Brain microvascular endothelial cell (primary cell): ENCODE measurements around the gene RAB6D.
"Not testable (repeated sequence)": the region's sequence is repeated elsewhere in the genome, so short reads cannot be mapped to it uniquely, and the experiment has no call there.

ENCODE experiments used
- DNase-seq: peaks from one replicate; pipeline ENCODE4 v3.0.0-alpha.2; 2020
- H3K27ac ChIP-seq: fragments of 250-450 bp; sonication (Bioruptor Pico); 2 replicates; pipeline ENCODE4 v1.5.1; 2020; ENCODE audit warnings: mild to moderate bottlenecking, moderate library complexity
- H3K27me3 ChIP-seq: fragments of 250-450 bp; sonication (Bioruptor Pico); replicated peaks from 2 replicates; pipeline ENCODE4 v1.5.1; 2020; ENCODE audit warnings: mild to moderate bottlenecking
- H3K36me3 ChIP-seq: fragments of 250-450 bp; sonication (Bioruptor Pico); replicated peaks from 2 replicates; pipeline ENCODE4 v1.5.1; 2020; ENCODE audit warnings: mild to moderate bottlenecking
- H3K4me3 ChIP-seq: 2 replicates; pipeline ENCODE4 v1.5.1; 2011; ENCODE audit warnings: low read depth, mild to moderate bottlenecking, control low read depth, low read length, moderate library complexity
- CTCF ChIP-seq: IDR thresholded peaks from 2 replicates; pipeline ENCODE4 v1.5.1; 2011; ENCODE audit warnings: low read depth, mild to moderate bottlenecking, moderate library complexity, low read length, control low read depth, inconsistent platforms; ENCODE audit errors: missing control alignments
- in situ Hi-C: cut with HindIII; loops from 2 replicates; pipeline ENCODE4 v1.10.0; 2017; ENCODE audit warnings: low sequenced_read_pairs, low pct_ligation_motif_present

The RAB6D gene

DNA sequence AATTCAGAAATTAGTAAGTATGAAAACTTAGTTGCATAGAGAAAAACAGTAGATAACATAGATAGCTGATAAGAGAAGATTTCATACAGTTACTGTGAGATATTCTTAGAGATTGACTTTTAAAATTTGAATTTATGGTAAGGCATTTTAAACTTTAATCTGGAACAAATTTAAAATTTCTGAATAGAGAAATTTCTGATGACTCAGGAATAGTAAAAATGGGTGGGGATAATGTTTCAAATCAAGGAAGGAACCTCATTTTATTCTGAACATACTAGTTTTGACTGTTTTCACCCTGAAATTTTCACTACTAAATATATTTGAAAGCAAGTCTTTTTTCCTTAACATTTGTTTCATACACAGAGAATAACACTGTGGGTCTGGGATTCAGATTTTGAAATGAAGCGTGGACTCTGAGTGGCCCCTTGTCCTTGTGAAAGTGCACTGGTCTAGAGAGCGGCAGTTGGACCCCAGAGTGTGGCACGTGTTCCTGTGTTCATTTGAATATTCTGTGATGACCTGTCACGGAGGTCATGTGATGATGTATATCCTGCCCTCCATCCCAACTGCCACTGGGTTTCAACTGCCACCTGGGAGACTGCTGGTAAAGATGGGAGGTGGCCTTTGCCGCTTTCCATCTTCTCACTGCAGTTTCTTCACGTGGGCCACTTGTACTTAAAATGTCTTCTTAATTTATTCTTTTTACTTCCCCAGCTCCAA, 38.5 kb upstream of the RAB6D start:
- no peak for TF ChIP-seq CTCF
- Histone ChIP-seq H3K36me3 (no peaks in the 10 kb centered on the region), H3K27me3 (peaks cover 3% of the 10 kb centered on the region), H3K27ac (no peak overlapping the region), H3K4me3 (no peak overlapping the region)
- DNase-seq: no peak
- in situ Hi-C loops: no loop called here

GRCh38 chr2:131400849-131401248, 36.9 kb upstream of the RAB6D start:
- no peak for TF ChIP-seq CTCF
- no peak for DNase-seq
- H3K27me3 ChIP-seq: no peaks in the 10 kb centered on the region
- H3K27ac ChIP-seq: no peak overlapping the region
- no peaks in the 10 kb centered on the region for H3K36me3 ChIP-seq
- no peak overlapping the region for H3K4me3 ChIP-seq
- in situ Hi-C loops: no loop called here

DNA sequence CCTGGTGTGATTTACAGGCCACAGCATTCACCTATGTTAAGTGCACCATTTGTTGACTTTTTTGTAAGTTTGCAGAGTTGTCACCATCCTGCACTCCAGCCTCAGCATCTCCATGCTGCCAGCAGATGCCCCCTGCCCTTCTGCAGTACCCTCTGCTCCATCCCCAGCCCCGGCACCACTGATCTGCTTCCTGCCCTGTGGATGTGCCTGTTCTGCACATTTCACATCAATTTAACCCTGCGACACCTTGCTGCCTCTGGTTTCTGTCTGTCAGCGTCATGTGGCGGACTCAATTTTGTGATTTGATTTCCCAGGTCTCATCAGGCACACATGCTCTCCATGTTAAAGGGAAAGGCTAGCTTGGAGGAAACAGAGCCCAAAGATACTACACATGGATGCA, 36.5 kb upstream of the RAB6D start:
- H3K27ac ChIP-seq, H3K36me3 ChIP-seq, H3K27me3 ChIP-seq, in situ Hi-C loops, DNase-seq, H3K4me3 ChIP-seq: not testable (repeated sequence)

DNA sequence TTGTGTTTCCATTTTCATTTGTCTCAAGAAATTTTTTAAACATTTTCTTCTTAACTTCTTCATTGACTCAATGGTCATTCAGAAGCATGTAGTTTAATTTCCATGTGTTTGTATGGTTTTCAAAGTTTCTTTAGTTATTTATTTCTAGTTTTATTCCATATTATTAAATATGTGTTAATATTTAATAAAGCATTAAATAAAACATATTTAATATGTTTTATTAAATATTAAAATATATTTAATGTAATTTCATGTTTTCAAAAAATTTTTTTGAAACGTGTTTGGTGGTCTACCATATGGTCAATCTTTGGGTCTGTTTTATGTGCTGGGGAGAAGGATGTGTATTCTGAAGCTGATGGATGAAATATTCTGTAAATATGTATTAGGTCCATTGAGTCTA, 32.2 kb upstream of the RAB6D start:
- H3K36me3 ChIP-seq, DNase-seq, in situ Hi-C loops, H3K4me3 ChIP-seq, H3K27me3 ChIP-seq, H3K27ac ChIP-seq: not testable (repeated sequence)

GRCh38 chr2:131395024-131395645, 31.2 kb upstream of the RAB6D start:
- in situ Hi-C loops, H3K27me3 ChIP-seq, H3K27ac ChIP-seq, H3K36me3 ChIP-seq: not testable (repeated sequence)
- peak overlapping the region; percentile 12 for H3K4me3 ChIP-seq
- DNase-seq: peak; percentile 6

DNA sequence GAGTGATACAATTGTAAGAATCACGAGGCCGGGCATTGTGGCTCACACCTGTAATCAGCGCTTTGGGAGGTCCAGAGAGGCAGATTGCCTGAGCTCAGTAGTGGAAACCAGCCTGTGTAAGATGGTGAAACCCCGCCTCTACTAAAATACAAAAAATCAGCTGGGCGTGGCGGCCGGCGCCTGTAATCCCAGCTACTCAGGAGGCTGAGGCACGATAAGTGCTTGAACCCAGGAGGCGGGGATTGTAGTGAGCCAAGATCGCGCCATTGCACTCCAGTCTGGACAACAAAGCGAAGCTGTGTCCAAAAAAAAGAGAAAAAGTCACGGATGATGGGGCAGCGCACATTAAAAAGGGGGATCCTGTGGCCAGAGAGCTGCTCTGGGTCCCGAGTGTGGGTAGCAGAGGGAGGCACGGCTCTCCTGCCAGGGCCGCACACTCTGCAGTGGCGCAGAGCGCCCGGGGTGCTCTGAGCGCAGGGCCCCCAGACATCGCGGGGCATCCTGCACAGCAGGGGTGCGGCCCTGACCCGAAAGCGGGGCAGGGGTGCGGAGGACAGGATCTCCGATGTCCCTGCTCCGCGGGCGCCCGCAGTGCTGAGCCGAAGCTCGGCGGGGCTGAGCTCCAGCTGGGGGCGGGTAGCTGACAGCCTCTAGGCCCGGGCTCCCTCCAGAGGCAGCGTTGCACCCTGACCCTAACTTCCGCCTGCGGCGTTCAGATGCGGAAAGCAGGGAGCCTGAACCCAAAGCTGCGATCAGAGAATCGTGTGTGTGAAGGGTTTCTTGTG, 30.4 kb upstream of the RAB6D start:
- no peak overlapping the region for H3K27ac ChIP-seq
- peak overlapping the region; percentile 31 for H3K4me3 ChIP-seq
- peak; percentile 8 for TF ChIP-seq CTCF
- no peaks in the 10 kb centered on the region for H3K36me3 ChIP-seq
- no peak for DNase-seq
- in situ Hi-C loops: no loop called here
- H3K27me3 ChIP-seq: no peaks in the 10 kb centered on the region

DNA sequence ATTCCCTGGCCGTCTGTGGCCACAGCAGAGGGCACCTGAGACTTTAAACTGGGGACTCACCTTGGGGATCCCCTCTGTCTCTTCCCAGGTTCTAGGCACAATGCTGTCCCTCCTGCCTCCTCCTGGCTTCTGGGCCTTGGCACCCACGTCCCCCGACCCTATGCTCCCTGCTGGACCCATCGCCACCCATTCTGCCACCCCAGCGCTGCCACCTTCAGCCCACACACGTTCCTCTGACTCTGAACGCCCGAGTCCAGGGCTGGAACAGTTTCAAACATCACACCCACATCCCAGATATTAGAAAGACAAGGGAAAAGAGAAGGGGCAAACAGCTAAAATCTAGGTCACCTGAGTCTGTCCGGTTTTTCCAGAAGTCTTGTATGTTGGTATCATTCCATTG, 28.0 kb upstream of the RAB6D start:
- H3K36me3 ChIP-seq, H3K27ac ChIP-seq, DNase-seq, H3K27me3 ChIP-seq, in situ Hi-C loops, H3K4me3 ChIP-seq: not testable (repeated sequence)

DNA sequence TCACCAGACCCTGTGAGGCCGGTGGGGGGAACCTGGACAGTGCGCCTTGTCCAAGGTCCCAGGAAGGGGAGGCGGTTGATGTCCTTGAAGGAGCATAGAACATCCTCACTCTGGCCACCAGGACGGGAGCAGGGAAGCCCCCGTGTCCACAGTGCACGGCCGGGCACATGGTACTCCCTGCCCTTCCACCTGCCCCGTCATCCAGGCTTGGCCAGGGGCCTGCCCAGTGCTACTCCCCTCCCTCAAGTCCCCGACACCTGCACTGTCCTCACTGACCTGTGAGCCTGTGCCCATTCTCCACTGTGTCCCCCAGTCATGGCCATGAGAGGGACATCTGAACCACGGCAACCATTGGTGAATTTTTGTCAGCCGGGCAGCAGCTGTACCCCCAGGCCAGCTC, 27.5 kb upstream of the RAB6D start:
- H3K36me3 ChIP-seq, H3K4me3 ChIP-seq, H3K27me3 ChIP-seq, DNase-seq, in situ Hi-C loops, H3K27ac ChIP-seq: not testable (repeated sequence)

DNA sequence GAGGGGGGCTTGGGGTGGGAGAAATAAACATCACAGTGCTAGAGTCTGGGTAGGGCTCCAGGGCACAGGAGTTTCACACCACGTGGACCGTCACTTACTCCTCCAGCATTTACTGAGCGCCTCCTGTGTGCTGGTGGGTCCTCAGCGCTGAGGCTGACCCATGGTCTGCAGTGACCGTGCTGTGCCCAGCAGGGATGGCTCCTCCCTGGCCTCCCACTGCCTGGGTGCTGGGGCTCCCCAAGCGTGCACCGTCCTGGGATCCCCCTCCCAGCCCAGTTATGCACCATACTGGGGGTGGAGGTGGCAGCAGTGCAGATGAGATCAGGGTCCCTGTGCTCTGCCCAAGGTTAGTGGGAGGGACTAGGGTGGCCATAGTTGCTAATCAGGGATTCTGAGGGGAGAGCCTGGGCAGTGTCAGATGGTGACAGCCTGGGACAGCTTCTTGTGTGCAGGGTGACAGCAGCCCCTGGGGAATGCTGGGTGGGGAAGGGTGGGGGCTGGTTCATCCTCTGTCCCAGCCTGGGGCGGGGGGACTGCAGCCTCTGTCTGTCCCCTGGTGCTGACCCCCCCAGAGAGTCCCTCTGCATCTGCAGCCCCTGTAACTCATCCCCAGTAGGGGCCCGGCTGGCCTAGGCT, 26.6 kb upstream of the RAB6D start:
- H3K4me3 ChIP-seq, H3K36me3 ChIP-seq, H3K27ac ChIP-seq, H3K27me3 ChIP-seq, DNase-seq, in situ Hi-C loops: not testable (repeated sequence)
